GM18951 (cell line): Measurements from ENCODE around the gene CLPTM1L.

Experiments used
- POLR2A ChIP-seq: IDR thresholded peaks from 4 replicates; pipeline ENCODE4 v1.6.1; 2011; ENCODE audit warnings: mild to moderate bottlenecking; ENCODE audit not compliant: insufficient read length, insufficient read depth; ENCODE audit errors: extremely low read depth
- in situ Hi-C: fragments of 300-500 bp; cut with MboI; formaldehyde crosslinking; loops from one replicate; pipeline ENCODE4 v1.12.0; 2022; ENCODE audit warnings: low sequenced_read_pairs, mixed read lengths, inconsistent platforms; ENCODE audit not compliant: unreplicated experiment

Gene CLPTM1L

DNA sequence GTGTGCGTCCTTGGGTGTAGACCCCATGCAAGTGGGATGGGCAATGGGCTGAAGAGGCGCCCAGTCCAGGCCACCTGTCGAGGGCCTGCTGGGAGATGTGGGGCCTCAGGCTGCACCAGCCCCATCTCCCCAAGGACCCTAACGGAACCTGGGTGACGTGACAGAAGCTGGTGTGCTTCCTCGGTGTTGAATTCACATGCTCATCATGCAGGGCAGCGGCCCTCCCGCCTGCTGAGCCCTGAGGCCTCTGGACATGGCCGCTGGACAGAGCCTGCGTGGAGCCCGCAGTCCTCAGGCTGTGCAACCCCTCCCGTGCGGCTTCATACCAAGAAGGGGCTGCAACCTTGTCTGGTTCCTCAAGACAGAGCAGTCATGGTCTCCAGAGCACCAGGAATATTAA is 76.8 kb downstream of the CLPTM1L start:
- in situ Hi-C loops, result no loop called here
- no peak for TF ChIP-seq POLR2A
